KOPT-K1 (cell line): ENCODE results near the gene ZNF10.

Experiments used
- H3K27ac ChIP-seq: fragments of 200-600 bp; sonication (generic); 2 replicates; pipeline ENCODE4 v1.5.1; 2016; ENCODE audit warnings: antibody characterized with exemption, mild to moderate bottlenecking, low read depth, low read length; ENCODE audit not compliant: poor library complexity, severe bottlenecking
- H3K36me3 ChIP-seq: fragments of 200-600 bp; sonication (generic); 2 replicates; pipeline ENCODE4 v1.5.1; 2017; ENCODE audit warnings: antibody characterized with exemption, mild to moderate bottlenecking, low read length, moderate library complexity; ENCODE audit not compliant: insufficient read depth
- H3K9me3 ChIP-seq: fragments of 200-600 bp; sonication (generic); 2 replicates; pipeline ENCODE4 v1.5.1; 2017; ENCODE audit warnings: antibody characterized with exemption, low read length, mild to moderate bottlenecking; ENCODE audit not compliant: insufficient read depth, poor library complexity, severe bottlenecking

Gene ZNF10

DNA sequence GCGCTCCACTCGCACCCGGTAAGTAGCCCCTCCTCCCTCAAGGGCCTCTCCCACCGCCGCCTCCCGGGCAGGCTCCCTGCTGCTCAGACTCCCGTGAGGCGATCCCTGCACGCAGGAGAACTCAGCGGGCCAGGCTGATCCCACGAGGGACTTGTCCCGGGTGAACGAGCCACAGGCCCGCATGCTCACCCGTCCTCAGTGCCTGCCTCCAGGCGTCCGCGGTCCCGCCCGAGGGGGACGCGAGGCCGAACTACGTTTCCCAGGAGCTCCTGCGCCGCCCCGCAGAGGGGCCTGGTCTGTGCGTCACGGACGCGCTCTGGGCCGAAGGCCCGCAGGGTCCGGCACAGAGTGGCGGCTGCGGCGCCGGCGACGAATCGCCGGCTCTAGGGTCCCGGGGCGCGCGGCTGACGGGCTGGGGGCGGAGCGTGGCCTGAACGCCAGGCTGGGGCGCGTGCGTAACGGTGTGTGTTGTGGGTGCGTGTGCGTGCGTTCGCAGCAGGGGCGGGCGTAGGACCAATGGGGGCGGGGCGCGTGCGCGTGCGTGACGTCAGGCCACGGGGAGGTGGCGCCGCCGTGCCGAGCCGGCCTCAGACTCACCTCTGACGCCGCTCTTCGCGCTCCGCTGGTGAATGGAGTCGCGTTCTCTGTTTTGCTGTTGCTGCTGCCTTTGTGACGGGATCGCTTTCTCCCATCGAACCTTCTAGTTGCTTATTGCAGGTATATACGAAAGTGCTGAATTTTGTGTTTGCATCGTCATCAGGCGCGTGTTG is at the start of gene ZNF10, which contains the start of gene ZNF891:
Gene ZNF10 (plus strand): TSS at position 590 of the 770 bp plus-strand sequence. CDS start 13,866 bp downstream, outside the sequence.
Gene ZNF891 (minus strand): TSS at position 237 of the 770 bp plus-strand sequence. CDS start 8,356 bp downstream, outside the sequence.
- peaks cover 66% of the 10 kb centered on the region for H3K36me3 ChIP-seq
- peak within 1 kb of the TSS; percentile 82 for H3K27ac ChIP-seq
- peaks cover 83% of the 10 kb centered on the region for H3K9me3 ChIP-seq

DNA sequence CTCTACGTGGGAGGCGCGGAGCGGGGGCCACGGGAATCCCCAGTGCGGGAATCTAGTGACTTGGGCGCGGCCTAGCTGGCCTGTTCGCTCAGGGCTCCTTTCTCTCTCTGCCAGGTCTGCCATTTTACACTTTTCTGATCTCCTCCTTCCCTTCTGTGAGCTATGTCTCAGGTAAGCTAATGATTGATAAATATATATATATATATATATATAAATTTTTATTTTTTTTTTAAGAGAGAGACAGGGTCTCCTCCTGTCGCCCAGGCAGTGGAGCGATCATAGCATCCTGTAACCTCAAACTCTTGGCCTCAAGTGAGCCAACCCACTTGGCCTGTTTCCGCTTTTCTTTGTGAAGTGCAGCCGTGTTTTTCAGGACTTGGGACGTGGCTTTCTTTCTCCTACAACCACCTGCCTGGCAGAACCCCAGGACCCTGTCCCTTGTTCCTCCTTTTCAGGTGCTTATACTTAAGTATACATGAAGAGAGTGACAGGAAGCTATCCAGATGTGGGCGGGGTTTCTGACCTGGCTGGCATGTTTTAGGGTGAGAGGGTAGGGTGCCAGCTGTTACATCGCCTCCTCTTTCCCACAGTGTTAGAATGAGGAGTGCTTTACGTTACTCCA is 49.2 kb upstream of the ZNF10 start:
- peaks cover 48% of the 10 kb centered on the region for H3K36me3 ChIP-seq
- peaks cover 84% of the 10 kb centered on the region for H3K9me3 ChIP-seq
- peak overlapping the region; percentile 89 for H3K27ac ChIP-seq

DNA sequence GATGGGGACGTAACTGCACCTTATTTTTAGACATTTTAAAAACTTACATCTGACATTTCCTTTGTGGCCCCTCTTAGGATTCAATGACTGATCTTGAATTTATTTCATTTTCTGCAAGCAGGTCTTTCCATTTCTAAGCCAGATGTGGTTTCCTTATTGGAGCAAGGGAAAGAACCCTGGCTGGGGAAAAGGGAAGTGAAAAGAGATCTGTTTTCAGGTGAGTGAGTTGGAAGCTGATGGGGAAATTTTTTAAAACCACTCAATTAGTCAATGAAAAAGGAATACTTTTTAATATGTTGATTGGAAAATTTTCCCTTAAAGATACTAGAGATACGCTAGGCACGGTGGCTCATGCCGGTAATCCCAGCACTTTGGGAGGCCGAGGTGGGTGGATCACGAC is 47.1 kb upstream of the ZNF10 start:
- H3K27ac ChIP-seq, result no peak overlapping the region
- H3K36me3 ChIP-seq, result peaks cover 68% of the 10 kb centered on the region
- peaks cover 84% of the 10 kb centered on the region for H3K9me3 ChIP-seq

DNA sequence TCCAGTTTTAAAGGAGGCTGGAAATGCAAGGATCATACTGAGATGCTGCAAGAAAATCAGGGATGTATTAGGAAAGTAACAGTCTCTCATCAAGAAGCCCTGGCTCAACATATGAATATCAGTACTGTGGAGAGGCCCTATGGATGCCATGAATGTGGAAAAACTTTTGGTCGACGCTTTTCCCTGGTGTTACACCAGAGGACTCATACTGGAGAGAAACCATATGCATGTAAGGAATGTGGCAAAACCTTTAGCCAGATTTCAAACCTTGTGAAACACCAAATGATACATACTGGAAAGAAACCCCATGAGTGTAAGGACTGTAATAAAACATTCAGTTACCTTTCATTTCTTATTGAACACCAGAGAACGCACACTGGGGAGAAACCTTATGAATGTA is 24.8 kb upstream of the ZNF10 start:
- peaks cover 100% of the 10 kb centered on the region for H3K9me3 ChIP-seq
- H3K27ac ChIP-seq, result no peak overlapping the region
- H3K36me3 ChIP-seq, result peaks cover 99% of the 10 kb centered on the region

DNA sequence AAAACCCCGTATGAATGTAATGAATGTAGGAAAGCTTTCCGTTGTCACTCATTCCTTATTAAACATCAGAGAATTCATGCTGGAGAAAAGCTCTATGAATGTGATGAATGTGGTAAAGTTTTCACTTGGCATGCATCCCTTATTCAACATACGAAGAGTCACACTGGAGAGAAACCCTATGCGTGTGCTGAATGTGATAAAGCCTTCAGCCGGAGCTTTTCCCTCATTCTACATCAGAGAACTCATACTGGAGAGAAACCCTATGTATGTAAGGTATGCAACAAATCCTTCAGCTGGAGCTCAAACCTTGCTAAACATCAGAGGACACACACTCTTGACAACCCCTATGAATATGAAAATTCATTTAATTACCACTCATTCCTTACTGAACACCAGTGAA is 24.2 kb upstream of the ZNF10 start:
- H3K36me3 ChIP-seq, result peaks cover 97% of the 10 kb centered on the region
- peaks cover 100% of the 10 kb centered on the region for H3K9me3 ChIP-seq
- no peak overlapping the region for H3K27ac ChIP-seq

DNA sequence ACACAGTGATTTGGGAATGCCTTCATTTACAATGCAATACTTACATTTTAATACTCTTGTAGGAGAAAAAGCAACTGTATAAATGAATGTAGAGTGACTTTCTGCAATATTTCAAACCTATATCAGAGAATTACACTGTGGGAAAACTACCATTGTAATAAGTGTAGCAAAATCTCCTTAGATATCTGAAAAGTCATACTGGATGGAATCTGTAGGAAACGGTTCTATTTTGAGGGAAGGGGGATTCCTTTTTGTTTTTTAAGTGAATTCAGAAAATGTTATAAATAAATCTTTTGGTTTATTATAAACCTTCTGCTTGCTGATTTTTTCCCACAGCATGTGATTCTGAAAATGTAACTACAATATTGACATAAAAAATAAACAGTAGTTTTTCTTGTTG is 23.3 kb upstream of the ZNF10 start:
- Histone ChIP-seq H3K27ac (no peak overlapping the region), H3K36me3 (peaks cover 88% of the 10 kb centered on the region), H3K9me3 (peaks cover 100% of the 10 kb centered on the region)

DNA sequence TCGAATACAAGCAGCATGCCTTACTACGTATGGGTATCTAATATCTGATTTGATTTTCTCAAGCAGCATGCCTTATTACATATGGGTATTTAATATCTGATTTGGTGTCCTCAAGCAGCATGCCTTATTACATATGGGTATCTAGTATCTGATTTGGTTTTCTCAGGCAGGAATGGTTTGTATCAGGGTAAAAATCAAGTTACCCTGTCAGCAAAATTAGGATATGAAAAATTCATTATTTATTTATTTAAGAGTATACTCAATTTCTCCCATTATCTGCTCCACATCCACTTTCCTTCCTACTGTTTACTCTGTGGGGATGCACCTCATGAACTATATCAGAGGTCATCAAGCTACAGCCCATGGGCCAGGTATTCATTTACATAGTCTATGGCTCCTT is 22.3 kb upstream of the ZNF10 start:
- peaks cover 98% of the 10 kb centered on the region for H3K9me3 ChIP-seq
- no peak overlapping the region for H3K27ac ChIP-seq
- H3K36me3 ChIP-seq, result peaks cover 78% of the 10 kb centered on the region

DNA sequence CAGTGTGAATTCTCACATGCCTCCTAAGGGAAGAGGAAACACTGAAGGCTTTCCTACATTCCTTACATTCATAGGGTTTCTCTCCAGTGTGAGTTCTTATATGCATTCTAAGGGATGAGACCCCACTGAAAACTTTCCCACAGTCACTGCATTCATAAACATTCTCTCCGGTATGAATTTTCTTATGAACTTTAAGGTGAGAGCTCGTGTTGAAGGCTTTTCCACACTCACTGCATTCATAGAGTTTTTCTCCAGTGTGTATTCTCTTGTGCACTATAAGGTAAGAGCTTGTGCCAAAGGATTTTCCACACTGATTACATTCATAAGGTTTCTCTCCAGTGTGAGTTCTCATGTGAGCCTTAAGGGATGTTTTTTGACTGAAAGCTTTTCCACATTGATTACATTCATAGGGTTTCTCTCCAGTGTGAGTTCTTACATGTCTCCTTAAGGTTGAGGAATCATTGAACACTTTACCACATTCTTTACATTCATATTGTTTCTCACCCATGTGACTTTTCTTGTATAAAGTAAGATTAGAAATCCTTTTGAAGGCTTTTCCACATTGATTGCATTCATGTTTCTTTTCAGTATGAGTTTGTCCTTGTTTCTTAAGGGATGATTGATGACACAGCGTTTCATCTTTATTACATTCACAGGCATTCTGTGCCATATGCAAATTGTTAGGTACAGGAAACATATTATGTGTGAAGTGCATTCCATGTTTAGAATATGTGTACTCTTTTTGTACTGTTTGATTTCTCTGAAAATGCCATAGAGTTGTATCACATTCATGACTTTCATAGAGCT is 9.8 kb upstream of the ZNF10 start:
- Histone ChIP-seq H3K36me3 (peaks cover 91% of the 10 kb centered on the region), H3K9me3 (peaks cover 100% of the 10 kb centered on the region)

DNA sequence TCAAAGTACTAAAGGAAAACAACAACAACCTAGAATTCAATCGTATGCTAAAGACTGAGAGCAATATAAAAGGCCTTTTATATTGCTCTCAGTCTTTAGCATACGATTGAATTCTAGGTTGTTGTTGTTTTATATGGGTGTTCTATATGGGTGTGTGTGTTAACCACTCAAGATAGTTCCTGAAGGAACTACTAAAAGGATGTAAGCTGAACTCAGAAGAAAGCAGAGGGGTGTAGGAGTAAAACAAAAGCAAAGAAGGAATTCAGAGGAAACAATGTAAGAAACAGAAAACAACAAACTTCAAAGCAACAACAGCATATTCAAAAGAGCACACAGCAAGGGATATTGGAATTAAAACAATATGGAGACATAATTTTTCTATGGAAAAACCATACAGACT is 5.8 kb upstream of the ZNF10 start:
- Histone ChIP-seq H3K27ac (no peak overlapping the region), H3K9me3 (peaks cover 98% of the 10 kb centered on the region), H3K36me3 (peaks cover 87% of the 10 kb centered on the region)

More for the DNA sequence above, 9.8 kb upstream of the ZNF10 start:
- H3K27ac ChIP-seq, result no peak overlapping the region

DNA sequence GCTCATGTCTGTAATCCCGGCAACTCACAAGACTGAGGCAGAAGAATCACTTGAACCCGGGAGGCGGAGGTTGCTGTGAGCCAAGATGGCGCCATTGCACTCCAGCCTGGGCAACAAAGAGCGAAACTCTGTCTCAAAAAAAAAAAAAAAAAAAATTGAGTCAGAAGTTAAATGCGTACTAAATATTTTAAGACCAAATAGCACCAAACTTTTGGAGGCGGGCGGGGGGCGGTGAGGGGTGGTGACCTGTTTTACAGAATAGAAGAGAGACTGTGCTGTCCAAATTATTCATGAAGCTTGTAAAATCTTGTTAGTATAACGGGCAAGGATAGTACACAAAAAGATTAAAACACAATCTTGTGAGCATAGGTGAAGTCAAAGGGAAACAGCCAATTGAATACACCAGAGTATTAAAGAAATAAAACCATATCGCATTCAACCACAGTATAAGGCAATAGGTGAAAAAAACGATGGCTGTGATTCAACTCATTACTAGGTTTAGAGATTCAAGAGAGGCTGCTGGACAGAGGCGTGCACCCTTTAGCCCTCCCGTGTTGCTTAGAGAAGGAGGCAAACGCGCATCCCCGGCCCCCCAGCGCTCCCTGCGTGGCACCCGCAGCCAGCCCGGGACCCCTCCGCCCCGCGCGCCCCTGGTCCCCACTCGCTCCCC is 924 bp upstream of the ZNF10 start:
- Histone ChIP-seq H3K9me3 (peaks cover 83% of the 10 kb centered on the region), H3K27ac (peak overlapping the region; percentile 82), H3K36me3 (peaks cover 66% of the 10 kb centered on the region)

DNA sequence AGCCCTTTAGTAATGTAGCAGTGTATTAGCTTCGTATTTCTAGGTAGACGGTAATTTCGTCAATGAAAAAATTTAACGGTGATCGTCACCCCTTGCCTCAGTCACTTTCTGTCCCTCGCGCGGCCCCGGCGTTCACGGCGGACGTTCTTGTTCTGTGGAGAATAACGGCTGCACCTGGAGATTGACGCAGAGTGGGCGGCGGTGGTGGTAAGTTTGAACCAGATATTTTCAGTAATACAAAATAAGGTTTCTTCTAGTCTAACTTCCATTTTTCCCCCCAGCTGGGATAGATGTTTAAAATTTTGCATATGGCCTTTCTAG is 341 bp downstream of the ZNF10 start:
- Histone ChIP-seq H3K27ac (peak overlapping the region; percentile 82), H3K36me3 (peaks cover 66% of the 10 kb centered on the region), H3K9me3 (peaks cover 83% of the 10 kb centered on the region)

DNA sequence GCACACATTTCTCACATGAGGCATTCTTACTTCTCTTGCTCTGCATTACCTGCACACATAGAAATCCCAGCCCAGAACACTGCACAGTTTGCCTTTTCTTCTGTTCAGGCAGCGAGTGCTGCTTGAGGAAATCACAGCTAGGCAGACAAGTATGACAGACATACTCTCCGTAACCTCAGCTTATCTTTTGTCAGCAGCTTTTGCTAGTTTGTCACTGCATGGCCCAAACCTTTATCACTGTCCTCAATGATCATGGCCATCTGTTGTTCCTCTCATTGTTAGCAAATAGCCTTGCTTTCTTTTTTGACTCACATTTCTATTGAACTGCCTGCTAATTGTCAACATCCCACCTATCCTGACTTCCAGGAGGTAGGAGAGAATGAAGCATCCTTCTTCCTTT is 5.3 kb downstream of the ZNF10 start:
- Histone ChIP-seq H3K36me3 (peaks cover 85% of the 10 kb centered on the region), H3K27ac (no peak overlapping the region)

DNA sequence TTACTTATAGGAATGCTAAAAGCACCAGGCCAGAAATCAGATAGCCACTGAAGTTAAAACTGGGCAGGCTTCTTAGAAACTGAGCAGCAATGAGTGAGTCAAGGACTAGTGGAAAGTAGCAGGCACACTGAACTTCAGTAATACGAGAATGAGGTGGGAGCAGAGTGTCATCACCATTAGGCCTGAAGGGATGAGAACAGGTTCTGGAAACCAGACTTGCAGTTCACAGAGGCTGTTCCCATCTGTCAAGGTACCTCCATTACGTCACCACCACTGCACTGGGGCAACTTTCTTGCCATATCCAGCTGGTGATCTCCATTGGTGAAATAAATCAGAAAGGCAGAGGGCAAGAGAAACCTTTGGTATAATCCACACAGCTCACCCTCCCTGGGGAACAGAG is 15.6 kb downstream of the ZNF10 start:
- Histone ChIP-seq H3K9me3 (peaks cover 99% of the 10 kb centered on the region), H3K27ac (no peak overlapping the region), H3K36me3 (peaks cover 90% of the 10 kb centered on the region)

More for the DNA sequence above, 5.3 kb downstream of the ZNF10 start:
- peaks cover 96% of the 10 kb centered on the region for H3K9me3 ChIP-seq

DNA sequence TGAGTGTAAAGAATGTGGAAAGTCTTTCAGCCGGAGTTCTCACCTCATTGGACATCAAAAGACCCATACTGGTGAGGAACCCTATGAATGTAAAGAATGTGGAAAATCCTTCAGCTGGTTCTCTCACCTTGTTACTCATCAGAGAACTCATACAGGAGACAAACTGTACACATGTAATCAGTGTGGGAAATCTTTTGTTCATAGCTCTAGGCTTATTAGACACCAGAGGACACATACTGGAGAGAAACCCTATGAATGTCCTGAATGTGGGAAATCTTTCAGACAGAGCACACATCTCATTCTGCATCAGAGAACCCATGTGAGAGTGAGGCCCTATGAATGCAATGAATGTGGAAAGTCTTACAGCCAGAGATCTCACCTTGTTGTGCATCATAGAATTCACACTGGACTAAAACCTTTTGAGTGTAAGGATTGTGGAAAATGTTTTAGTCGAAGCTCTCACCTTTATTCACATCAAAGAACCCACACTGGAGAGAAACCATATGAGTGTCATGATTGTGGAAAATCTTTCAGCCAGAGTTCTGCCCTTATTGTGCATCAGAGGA is 25.8 kb downstream of the ZNF10 start:
- H3K36me3 ChIP-seq, result peaks cover 82% of the 10 kb centered on the region
- peaks cover 98% of the 10 kb centered on the region for H3K9me3 ChIP-seq
- H3K27ac ChIP-seq, result no peak overlapping the region
